GM20000 (cell line): Measurements from ENCODE around the gene FOXRED1.

ENCODE experiments used
- DNase-seq: peaks from one replicate; pipeline ENCODE4 v3.0.0; 2012; ENCODE audit warnings: low spot score
- TF ChIP-seq, protein P1 (sequence below): IDR thresholded peaks from 2 replicates; pipeline ENCODE4 v1.5.1; 2012; ENCODE audit warnings: mild to moderate bottlenecking, control low read depth; ENCODE audit errors: extremely low read depth, missing control alignments

Gene FOXRED1

GRCh38 chr11:126319374-126319740 is 50.4 kb downstream of the FOXRED1 start:
- DNase-seq, result no peak
- TF ChIP-seq, protein P1, sequence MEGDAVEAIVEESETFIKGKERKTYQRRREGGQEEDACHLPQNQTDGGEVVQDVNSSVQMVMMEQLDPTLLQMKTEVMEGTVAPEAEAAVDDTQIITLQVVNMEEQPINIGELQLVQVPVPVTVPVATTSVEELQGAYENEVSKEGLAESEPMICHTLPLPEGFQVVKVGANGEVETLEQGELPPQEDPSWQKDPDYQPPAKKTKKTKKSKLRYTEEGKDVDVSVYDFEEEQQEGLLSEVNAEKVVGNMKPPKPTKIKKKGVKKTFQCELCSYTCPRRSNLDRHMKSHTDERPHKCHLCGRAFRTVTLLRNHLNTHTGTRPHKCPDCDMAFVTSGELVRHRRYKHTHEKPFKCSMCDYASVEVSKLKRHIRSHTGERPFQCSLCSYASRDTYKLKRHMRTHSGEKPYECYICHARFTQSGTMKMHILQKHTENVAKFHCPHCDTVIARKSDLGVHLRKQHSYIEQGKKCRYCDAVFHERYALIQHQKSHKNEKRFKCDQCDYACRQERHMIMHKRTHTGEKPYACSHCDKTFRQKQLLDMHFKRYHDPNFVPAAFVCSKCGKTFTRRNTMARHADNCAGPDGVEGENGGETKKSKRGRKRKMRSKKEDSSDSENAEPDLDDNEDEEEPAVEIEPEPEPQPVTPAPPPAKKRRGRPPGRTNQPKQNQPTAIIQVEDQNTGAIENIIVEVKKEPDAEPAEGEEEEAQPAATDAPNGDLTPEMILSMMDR, result no peak

- TF ChIP-seq, protein P1, result no peak
- no peak for DNase-seq
Observed at GRCh38 chr11:126322996-126323395, 54.0 kb downstream of the FOXRED1 start.

GRCh38 chr11:126327281-126328000 is 58.5 kb downstream of the FOXRED1 start:
- TF ChIP-seq, protein P1, result no peak
- no peak for DNase-seq
